Esophagus muscularis mucosa (tissue), 4 donors: Measurements from ENCODE around the gene ZNF429.

Experiments
- EP300 ChIP-seq: sonication (generic); formaldehyde crosslinking; IDR thresholded peaks from one replicate; pipeline ENCODE4 v1.6.1; 2017; ENCODE audit warnings: antibody characterized with exemption
- POLR2A ChIP-seq: fragments of 450-650 bp; IDR thresholded peaks from one replicate; pipeline ENCODE4 v1.6.1; 2017; ENCODE audit warnings: antibody characterized with exemption, moderate library complexity, mild to moderate bottlenecking, low read depth
- POLR2AphosphoS5 ChIP-seq, 2 donors: sonication (generic); formaldehyde crosslinking; IDR thresholded peaks; one replicate each; pipeline ENCODE4 v1.6.1; 2017; ENCODE audit warnings: antibody characterized with exemption in 2 of 2
- TF ChIP-seq, protein P1 (sequence below), 3 experiments: fragments of 200-600 bp in 2 of 3; fragments of 450-650 bp in 1 of 3; sonication (generic) in 2 of 3; IDR thresholded peaks; one replicate each; pipeline ENCODE4 v1.5.1; 2017 to 2019; ENCODE audit warnings: antibody characterized with exemption in 3 of 3, mild to moderate bottlenecking in 2 of 3, moderate library complexity in 1 of 3

GRCh38 chr19:21568816-21569493 lies 63.6 kb downstream of the ZNF429 start:
- TF ChIP-seq, protein P1, sequence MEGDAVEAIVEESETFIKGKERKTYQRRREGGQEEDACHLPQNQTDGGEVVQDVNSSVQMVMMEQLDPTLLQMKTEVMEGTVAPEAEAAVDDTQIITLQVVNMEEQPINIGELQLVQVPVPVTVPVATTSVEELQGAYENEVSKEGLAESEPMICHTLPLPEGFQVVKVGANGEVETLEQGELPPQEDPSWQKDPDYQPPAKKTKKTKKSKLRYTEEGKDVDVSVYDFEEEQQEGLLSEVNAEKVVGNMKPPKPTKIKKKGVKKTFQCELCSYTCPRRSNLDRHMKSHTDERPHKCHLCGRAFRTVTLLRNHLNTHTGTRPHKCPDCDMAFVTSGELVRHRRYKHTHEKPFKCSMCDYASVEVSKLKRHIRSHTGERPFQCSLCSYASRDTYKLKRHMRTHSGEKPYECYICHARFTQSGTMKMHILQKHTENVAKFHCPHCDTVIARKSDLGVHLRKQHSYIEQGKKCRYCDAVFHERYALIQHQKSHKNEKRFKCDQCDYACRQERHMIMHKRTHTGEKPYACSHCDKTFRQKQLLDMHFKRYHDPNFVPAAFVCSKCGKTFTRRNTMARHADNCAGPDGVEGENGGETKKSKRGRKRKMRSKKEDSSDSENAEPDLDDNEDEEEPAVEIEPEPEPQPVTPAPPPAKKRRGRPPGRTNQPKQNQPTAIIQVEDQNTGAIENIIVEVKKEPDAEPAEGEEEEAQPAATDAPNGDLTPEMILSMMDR (IDR thresholded peaks at IDR 0.05) = no peak
- TF ChIP-seq EP300 = no peak
- peak; percentile 53 to 77 for TF ChIP-seq POLR2AphosphoS5 (IDR thresholded peaks at IDR 0.05)
- no peak for TF ChIP-seq POLR2A
